ENCODE results near the gene ERCC2. TPM values are rescaled to one million over a fixed set of nuclear protein-coding genes. Genes with fewer than 3 reads are reported as not detected.

The ERCC2 gene
- total and polyA plus RNA-seq, 3 donors from 2014 or later: 37.5 to 49.8 (median 46.4) TPM

DNA sequence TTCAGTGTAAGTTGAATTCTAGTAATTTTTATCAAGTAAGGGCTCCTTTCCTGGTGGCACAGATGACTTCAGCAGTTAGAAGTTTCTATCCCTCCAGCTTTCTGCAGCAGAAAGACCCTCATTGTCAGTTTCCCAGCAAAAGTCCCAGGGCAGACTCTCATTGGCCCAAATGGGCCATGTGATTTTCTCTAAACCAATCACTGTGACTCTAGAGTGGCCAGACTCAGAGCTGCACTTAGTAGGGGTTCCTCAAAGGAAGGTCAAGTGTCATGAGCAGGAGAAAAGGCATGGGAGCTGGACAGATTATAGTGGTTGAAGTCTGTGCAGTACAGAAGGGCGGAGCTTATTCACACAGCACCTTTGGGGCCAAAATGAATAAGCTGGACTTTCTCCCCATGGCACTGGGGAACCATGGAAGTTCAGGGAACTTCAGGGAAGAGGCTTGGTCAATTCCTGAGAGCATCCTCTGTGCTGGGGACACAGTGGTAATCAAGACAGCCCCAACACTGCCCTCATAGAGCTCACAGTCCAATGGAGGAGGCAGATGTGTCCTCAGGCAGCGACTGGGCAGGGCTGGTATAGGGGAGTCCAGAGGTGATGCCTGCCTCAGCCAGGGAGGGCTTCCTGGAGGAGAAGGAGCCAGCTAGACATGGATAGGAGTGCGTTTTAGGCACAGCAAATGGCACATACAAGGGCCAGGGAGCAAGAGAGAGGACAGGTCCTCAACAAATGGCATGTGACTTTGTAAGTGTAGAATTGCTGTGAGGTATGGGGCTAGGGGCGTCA is 66.0 kb downstream of the ERCC2 start:
- no peak for DNase-seq
- intact Hi-C loops (cut with DNase I; ENCODE audit: low total_unique reads): no loop called here
- no peak overlapping the region for H3K4me3 ChIP-seq
- TF ChIP-seq CTCF (IDR thresholded peaks at IDR 0.05) (no peak), POLR2A (IDR thresholded peaks at IDR 0.05) (no peak)
- no peaks in the 10 kb centered on the region for H3K9me3 ChIP-seq
- H3K4me1 ChIP-seq: peaks cover 3% of the 10 kb centered on the region
- H3K27me3 ChIP-seq: no peaks in the 10 kb centered on the region
- WGBS, 2 donors: 60 to 72% methylated on average over 4 of the region's 4 CpGs
- no peaks in the 10 kb centered on the region for H3K36me3 ChIP-seq (ENCODE audit: low read depth, missing control alignments)
- H3K27ac ChIP-seq: no peak overlapping the region

DNA sequence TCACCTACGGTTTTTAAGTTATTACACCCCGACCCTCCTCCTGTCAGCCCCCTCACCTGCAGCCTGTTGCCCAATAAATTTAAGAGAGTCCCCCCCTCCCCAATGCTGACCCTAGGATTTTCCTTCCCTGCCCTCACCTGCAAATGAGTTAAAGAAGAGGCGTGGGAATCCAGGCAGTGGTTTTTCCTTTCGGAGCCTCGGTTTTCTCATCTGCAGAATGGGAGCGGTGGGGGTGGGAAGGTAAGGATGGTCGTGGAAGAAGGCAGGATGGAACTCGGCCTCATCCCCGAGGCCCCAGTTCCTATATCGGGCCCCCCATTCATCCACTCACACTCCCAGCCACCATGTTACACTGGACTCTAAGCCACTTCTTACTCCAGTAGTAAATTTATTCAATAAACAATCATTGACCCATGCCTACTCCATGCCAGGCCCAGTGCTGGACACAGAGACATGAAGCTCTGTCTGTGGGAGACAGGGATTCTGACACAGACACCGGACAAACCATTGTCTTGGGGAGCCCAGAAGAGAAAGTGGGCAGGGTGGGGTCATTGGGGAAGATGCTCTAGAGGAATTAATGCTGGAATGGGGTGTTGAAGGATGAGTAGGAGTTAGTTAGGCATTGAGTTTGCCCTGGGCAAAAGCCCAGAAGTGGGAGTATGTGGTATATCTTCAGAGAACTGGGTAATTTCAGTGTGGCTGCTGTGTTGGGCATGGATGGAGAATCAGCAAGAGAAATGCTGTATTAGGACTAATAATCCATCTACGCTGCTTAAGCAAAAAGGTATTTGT is 66.9 kb downstream of the ERCC2 start:
- intact Hi-C loops (cut with DNase I; ENCODE audit: low total_unique reads): no loop called here
- no peaks in the 10 kb centered on the region for H3K27me3 ChIP-seq
- DNase-seq: no peak
- no peaks in the 10 kb centered on the region for H3K36me3 ChIP-seq (ENCODE audit: low read depth, missing control alignments)
- peaks cover 3% of the 10 kb centered on the region for H3K4me1 ChIP-seq
- no peaks in the 10 kb centered on the region for H3K9me3 ChIP-seq
- H3K4me3 ChIP-seq: no peak overlapping the region
- no peak overlapping the region for H3K27ac ChIP-seq
- TF ChIP-seq POLR2A (IDR thresholded peaks at IDR 0.05): no peak
- no peak for TF ChIP-seq CTCF (IDR thresholded peaks at IDR 0.05)
- WGBS, 2 donors: 61 to 89% methylated on average over 12 of the region's 12 CpGs

GRCh38 chr19:45302416-45302815 is 68.0 kb downstream of the ERCC2 start:
- Histone ChIP-seq H3K9me3 (no peaks in the 10 kb centered on the region), H3K27ac (no peak overlapping the region), H3K4me1 (peaks cover 3% of the 10 kb centered on the region), H3K4me3 (no peak overlapping the region), H3K27me3 (no peaks in the 10 kb centered on the region), H3K36me3 (ENCODE audit: low read depth, missing control alignments) (no peaks in the 10 kb centered on the region)
- DNase-seq: no peak
- intact Hi-C loops (cut with DNase I; ENCODE audit: low total_unique reads): no loop called here
- TF ChIP-seq POLR2A (IDR thresholded peaks at IDR 0.05) (no peak), CTCF (IDR thresholded peaks at IDR 0.05) (no peak)
- 59 to 74% methylated on average over 19 to 27 of the region's 27 CpGs for WGBS, 2 donors

Other genes starting within 250 kb of the ERCC2 start
- 1 to 10 TPM; 1.3 to 4.2 TPM for gene NKPD1, start 209.6 kb downstream of the ERCC2 start, total RNA-seq
- 1.0 TPM for gene NKPD1, start 209.6 kb downstream of the ERCC2 start, polyA plus RNA-seq (ENCODE audit: insufficient read depth, low read depth, low replicate concordance)
- gene TRAPPC6A, start 192.3 kb downstream of the ERCC2 start, total RNA-seq: 10 to 100 TPM; 38.7 to 42.8 TPM
- gene TRAPPC6A, start 192.3 kb downstream of the ERCC2 start, polyA plus RNA-seq (ENCODE audit: insufficient read depth, low read depth, low replicate concordance): 37.0 TPM
- gene BLOC1S3, start 191.8 kb downstream of the ERCC2 start, total RNA-seq: 10 to 100 TPM; 38.2 to 43.7 TPM
- 14.1 TPM for gene BLOC1S3, start 191.8 kb downstream of the ERCC2 start, polyA plus RNA-seq (ENCODE audit: insufficient read depth, low read depth, low replicate concordance)
- gene EXOC3L2, start 125.2 kb downstream of the ERCC2 start, total RNA-seq: 10 to 100 TPM; 29.5 to 30.2 TPM
- gene EXOC3L2, start 125.2 kb downstream of the ERCC2 start, polyA plus RNA-seq (ENCODE audit: insufficient read depth, low read depth, low replicate concordance): 7.4 TPM
- 100 to 1,000 TPM; 197 to 200 TPM for gene MARK4, start 119.3 kb downstream of the ERCC2 start, total RNA-seq
- 114 TPM for gene MARK4, start 119.3 kb downstream of the ERCC2 start, polyA plus RNA-seq (ENCODE audit: insufficient read depth, low read depth, low replicate concordance)
- 10 to 100 TPM; 16.5 to 22.4 TPM for gene CKM, start 47.7 kb downstream of the ERCC2 start, total RNA-seq
- gene CKM, start 47.7 kb downstream of the ERCC2 start, polyA plus RNA-seq (ENCODE audit: insufficient read depth, low read depth, low replicate concordance): 61.1 TPM
- gene KLC3, start 29.8 kb downstream of the ERCC2 start, total RNA-seq: 10 to 100 TPM in 1 of 2 donors, 1 to 10 TPM in 1; 5.9 to 13.7 TPM
- gene KLC3, start 29.8 kb downstream of the ERCC2 start, polyA plus RNA-seq (ENCODE audit: insufficient read depth, low read depth, low replicate concordance): 6.4 TPM
- 10 to 100 TPM in 1 of 2 donors, 1 to 10 TPM in 1; 9.7 to 12.2 TPM for gene PPP1R13L, start 34.5 kb upstream of the ERCC2 start, total RNA-seq
- gene PPP1R13L, start 34.5 kb upstream of the ERCC2 start, polyA plus RNA-seq (ENCODE audit: insufficient read depth, low read depth, low replicate concordance): 13.3 TPM
- 10 to 100 TPM; 10.2 to 12.1 TPM for gene POLR1G, start 36.1 kb upstream of the ERCC2 start, total RNA-seq
- 5.8 TPM for gene POLR1G, start 36.1 kb upstream of the ERCC2 start, polyA plus RNA-seq (ENCODE audit: insufficient read depth, low read depth, low replicate concordance)
- gene ERCC1, start 53.3 kb upstream of the ERCC2 start, total RNA-seq: 10 to 100 TPM; 71.8 to 95.7 TPM
- gene ERCC1, start 53.3 kb upstream of the ERCC2 start, polyA plus RNA-seq (ENCODE audit: insufficient read depth, low read depth, low replicate concordance): 112 TPM
- 1 to 10 TPM; 1.2 to 3.9 TPM for gene FOSB, start 97.4 kb upstream of the ERCC2 start, total RNA-seq
- 22.7 TPM for gene FOSB, start 97.4 kb upstream of the ERCC2 start, polyA plus RNA-seq (ENCODE audit: insufficient read depth, low read depth, low replicate concordance)
- gene RTN2, start 126.5 kb upstream of the ERCC2 start, total RNA-seq: 1 to 10 TPM; 5.2 to 5.3 TPM
- 4.2 TPM for gene RTN2, start 126.5 kb upstream of the ERCC2 start, polyA plus RNA-seq (ENCODE audit: insufficient read depth, low read depth, low replicate concordance)
- gene PPM1N, start 127.9 kb upstream of the ERCC2 start, total RNA-seq: 1 to 10 TPM; 1.9 to 2.3 TPM
- 3.4 TPM for gene PPM1N, start 127.9 kb upstream of the ERCC2 start, polyA plus RNA-seq (ENCODE audit: insufficient read depth, low read depth, low replicate concordance)
- 10 to 100 TPM; 52.7 to 57.9 TPM for gene VASP, start 136.9 kb upstream of the ERCC2 start, total RNA-seq
- 37.7 TPM for gene VASP, start 136.9 kb upstream of the ERCC2 start, polyA plus RNA-seq (ENCODE audit: insufficient read depth, low read depth, low replicate concordance)
- 10 to 100 TPM; 18.3 to 19.3 TPM for gene OPA3, start 214.2 kb upstream of the ERCC2 start, total RNA-seq
- gene OPA3, start 214.2 kb upstream of the ERCC2 start, polyA plus RNA-seq (ENCODE audit: insufficient read depth, low read depth, low replicate concordance): 20.9 TPM
- 1 to 10 TPM in 1 of 2 donors, under 1 TPM in 1; 0.81 to 1.9 TPM for gene GPR4, start 231.6 kb upstream of the ERCC2 start, total RNA-seq
- gene GPR4, start 231.6 kb upstream of the ERCC2 start, polyA plus RNA-seq (ENCODE audit: insufficient read depth, low read depth, low replicate concordance): 3.2 TPM

All from testis (tissue), 3 donors.